Stromal cell of bone marrow (primary cell): ENCODE results near the gene THYN1.
A peak's percentile ranks its signal among the peaks of the same experiment; 100 is the strongest.
"Not testable (repeated sequence)": the region's sequence is repeated elsewhere in the genome, so short reads cannot be mapped to it uniquely, and the experiment has no call there.

Experiments
- DNase-seq: peaks from one replicate; pipeline ENCODE4 v3.0.0-alpha.2; 2012; ENCODE audit warnings: low read depth

THYN1 gene

GRCh38 chr11:134253188-134253993 is at the start of gene THYN1, which contains the start of gene ACAD8:
Gene THYN1 (minus strand): TSS chr11:134253352. CDS start chr11:134252882, 470 bp downstream.
Gene ACAD8 (plus strand): TSS chr11:134253568. CDS start chr11:134253601, 33 bp downstream.
- DNase-seq = peak; percentile 94

- no peak for DNase-seq
These were observed 41.5 kb upstream of the THYN1 start for GRCh38 chr11:134294664-134295063.

- no peak for DNase-seq
These were observed 40.3 kb upstream of the THYN1 start for GRCh38 chr11:134293119-134294113.

- no peak for DNase-seq
These were observed 39.5 kb upstream of the THYN1 start for GRCh38 chr11:134292661-134293060.

- no peak for DNase-seq
These were observed 38.0 kb upstream of the THYN1 start for GRCh38 chr11:134291196-134291595.

- DNase-seq = no peak
These were observed 37.5 kb upstream of the THYN1 start for GRCh38 chr11:134290646-134291045.

- DNase-seq = no peak
These were observed 36.6 kb upstream of the THYN1 start for GRCh38 chr11:134289789-134290188.

GRCh38 chr11:134289167-134289566 is 36.0 kb upstream of the THYN1 start:
- DNase-seq = no peak

- DNase-seq = no peak
These were observed 35.3 kb upstream of the THYN1 start for GRCh38 chr11:134288486-134288885.

GRCh38 chr11:134287561-134287960 is 34.4 kb upstream of the THYN1 start:
- no peak for DNase-seq

- not testable (repeated sequence) for DNase-seq
These were observed 31.2 kb upstream of the THYN1 start for GRCh38 chr11:134284349-134284748.

GRCh38 chr11:134283461-134284230 is 30.5 kb upstream of the THYN1 start:
- no peak for DNase-seq

GRCh38 chr11:134282121-134283045 is 29.2 kb upstream of the THYN1 start:
- no peak for DNase-seq

GRCh38 chr11:134281635-134282034 is 28.5 kb upstream of the THYN1 start:
- not testable (repeated sequence) for DNase-seq

GRCh38 chr11:134278356-134278755 is 25.2 kb upstream of the THYN1 start:
- no peak for DNase-seq

- DNase-seq = no peak
These were observed 24.2 kb upstream of the THYN1 start for GRCh38 chr11:134277183-134278001.

GRCh38 chr11:134276396-134277182 is 23.4 kb upstream of the THYN1 start:
- DNase-seq = no peak

GRCh38 chr11:134275534-134276395 is 22.6 kb upstream of the THYN1 start, which contains the start of gene GLB1L3:
Gene GLB1L3 (plus strand): TSS chr11:134276379. CDS start chr11:134276741, 362 bp downstream.
- DNase-seq = no peak
